NCI-H2029 treated with DMSO at 0.1 percent for 48 hours (cell line): ENCODE data around the gene POLD4.
"Not testable (repeated sequence)": the region's sequence is repeated elsewhere in the genome, so short reads cannot be mapped to it uniquely, and the experiment has no call there.

Experiments
- DNase-seq: peaks from one replicate; lab custom pipeline; 2025; lab: John Stamatoyannopoulos, UW

POLD4 gene

DNA sequence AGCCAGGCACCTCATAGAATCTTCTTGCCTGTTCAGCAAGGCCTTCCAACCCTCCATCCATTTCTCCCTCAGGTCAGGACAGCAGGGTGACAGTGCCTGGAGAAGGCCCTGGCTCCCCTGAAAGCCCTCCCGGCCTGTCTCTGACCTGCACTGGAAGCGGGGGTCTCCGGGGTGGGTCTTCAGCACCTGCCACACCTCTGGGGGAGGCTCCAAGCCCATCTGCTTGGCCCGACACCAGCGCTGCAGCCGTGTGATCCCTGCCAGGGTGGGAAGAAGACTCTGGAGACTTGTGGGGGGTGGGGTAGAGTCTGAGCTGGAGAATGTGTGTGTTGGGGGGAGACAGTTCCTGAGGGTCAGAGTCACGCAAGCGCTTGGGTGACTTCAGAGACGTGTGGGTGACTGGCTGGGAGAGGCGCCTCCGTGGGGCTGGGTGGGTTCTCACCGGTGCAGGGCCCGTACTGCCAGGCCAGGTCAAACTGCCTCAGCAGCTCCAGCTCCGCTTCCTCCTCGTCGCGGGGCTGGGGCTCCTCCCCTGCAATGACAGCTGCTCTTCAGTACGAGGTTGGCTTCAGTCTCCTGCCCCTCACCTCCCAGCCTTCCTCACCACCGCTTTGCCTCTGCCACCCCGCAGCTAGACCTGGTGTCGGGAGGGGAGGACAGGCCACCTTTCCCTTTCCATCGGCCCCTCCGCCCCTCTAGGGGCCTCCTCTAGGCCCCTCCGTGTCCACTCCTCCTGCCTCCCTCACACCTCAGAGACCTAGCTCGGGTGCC lies 615 bp downstream of the POLD4 start:
- DNase-seq: peak; percentile 65

- peak; percentile 65 for DNase-seq
Measured at GRCh38 chr11:67351275-67352005, 1.9 kb downstream of the POLD4 start.

GRCh38 chr11:67349928-67350465 lies 3.3 kb downstream of the POLD4 start:
- no peak for DNase-seq

GRCh38 chr11:67349457-67349856 lies 3.9 kb downstream of the POLD4 start:
- no peak for DNase-seq

GRCh38 chr11:67349036-67349435 lies 4.3 kb downstream of the POLD4 start:
- no peak for DNase-seq

GRCh38 chr11:67347964-67348749 lies 5.2 kb downstream of the POLD4 start:
- DNase-seq: no peak

DNA sequence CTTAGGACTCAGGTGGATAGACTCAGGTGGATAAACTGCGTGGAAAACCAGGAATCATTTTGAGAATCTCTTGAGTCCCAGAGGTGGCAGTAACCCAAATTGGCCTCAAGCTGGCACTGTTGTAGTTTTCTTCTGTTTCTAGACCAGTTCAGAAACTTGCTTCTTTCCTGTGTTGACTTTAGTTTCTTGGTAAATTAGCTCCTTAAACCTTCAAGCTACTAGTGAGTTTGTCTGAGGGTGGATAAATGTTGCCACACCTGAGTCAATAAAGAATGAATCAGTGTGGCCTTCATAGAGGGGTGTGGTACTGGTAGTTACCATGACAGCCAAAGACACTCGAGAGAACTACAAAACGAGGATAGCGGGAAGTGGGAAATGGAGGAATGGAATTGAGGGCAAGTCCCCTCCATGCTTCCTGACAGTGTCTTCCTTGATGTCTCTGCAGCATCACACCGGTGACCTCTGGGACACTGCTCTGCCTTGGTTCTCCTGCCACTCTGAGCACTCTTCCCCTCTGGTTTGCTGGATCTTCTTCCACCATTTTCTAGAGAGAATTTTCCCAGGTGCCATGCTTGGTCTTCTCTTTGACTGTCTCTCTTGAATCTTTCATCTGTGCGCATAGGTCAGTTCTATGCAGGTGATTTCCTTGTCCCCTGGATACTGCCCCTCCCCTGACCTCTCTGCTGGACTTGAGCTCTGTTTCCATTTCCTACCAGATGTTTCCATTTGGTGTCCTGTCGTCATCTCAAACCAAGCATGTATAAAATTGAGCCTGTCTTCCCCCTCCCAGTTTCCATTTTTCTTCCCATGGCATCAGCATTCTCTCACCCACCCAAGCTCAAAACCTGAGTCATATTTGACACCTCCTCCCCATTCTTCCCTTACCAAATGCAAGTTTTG lies 7.2 kb downstream of the POLD4 start:
- no peak for DNase-seq

DNA sequence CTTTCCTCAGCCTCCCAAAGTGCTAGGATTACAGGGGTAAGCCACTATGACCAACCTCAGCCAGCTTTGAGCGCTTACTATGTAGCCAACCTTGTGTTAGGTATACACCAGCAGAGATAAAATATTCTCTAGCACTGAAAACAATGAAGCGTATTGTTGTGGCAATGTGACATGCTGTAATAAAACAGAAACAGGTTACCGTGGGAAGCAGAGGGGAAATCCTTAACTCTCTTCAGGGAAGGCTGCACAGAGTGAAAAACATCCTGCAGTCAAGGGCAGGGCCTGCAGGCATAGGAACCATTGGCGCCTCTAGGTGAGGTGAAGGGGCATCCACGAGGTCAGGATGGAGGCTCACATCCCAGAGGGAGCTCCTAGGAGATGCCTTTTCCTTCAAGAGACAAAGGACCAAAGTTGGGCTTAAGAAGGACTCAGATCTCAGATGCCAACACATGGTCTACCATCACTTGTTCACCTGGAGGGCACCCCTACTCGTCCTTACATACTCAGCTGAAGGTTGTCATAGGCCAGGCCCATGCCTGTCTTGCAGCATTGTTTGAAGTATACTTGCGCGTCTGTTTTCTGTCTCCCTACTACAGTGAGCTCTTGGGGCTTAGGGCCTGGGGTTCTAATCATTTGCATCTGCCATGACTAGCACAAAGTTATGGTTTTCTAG lies 8.0 kb downstream of the POLD4 start:
- DNase-seq: no peak

DNA sequence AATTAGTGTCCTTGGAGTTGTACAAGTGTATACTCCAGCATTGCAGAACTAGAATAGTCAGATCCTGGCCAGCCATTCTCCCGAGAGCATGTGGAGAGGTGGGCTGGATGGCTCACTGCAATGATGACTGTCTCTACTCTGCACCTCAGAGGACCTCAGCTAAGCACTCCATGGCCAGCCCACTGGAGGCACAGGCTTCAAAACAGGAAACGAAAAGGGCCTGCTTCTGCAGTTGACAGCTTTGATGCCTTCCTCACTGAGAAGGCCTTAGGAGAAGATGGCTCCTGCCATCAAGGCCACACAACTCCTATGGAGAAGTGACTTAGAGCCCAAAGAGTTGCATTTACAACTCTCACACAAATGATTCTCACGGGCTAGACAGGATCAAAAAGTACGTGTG lies 9.1 kb downstream of the POLD4 start:
- no peak for DNase-seq

DNA sequence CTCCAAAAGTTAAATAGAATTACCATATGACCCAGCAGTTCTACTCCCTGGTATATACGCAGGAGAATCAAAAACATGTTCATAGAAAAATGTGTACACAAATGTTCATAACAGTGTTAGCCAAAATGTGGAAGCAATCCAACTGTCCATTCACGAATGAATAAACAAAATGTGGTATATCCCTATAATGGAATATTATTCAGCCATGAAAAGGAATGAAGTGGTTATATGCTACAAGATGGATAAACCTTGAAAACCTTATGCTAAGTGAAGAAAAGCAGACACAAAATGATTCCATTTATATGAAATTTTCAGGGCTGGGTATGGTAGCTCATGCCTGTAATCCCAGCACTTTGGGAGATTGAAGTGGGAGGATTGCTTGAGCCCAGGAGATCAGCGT lies 16.1 kb downstream of the POLD4 start:
- DNase-seq: no peak

GRCh38 chr11:67332081-67332691 lies 21.2 kb downstream of the POLD4 start:
- DNase-seq: no peak

- DNase-seq: no peak
Measured at GRCh38 chr11:67323526-67323925, 29.8 kb downstream of the POLD4 start.

GRCh38 chr11:67322049-67322448 lies 31.3 kb downstream of the POLD4 start:
- no peak for DNase-seq

GRCh38 chr11:67321313-67321871 lies 32.0 kb downstream of the POLD4 start:
- DNase-seq: no peak

GRCh38 chr11:67320691-67321090 lies 32.7 kb downstream of the POLD4 start:
- no peak for DNase-seq

DNA sequence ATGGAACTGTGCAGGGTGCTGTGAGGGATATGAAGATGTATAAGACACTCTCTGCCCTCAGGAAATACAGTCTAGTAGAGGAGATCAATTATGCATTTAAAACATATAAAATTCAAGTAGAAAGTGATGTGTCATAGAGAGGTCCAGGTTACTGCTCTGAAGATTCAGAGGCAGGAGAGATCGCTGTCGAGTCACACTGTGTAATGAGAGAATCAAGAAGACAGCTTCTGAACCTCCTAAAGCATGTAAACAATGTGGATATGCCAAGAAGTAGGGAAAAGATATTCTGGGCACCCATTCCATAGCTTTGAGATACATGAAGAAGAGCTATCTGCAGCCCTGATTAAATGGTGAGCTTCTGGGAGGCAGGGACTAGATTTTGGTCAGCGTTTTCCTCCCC lies 33.3 kb downstream of the POLD4 start:
- DNase-seq: no peak

- not testable (repeated sequence) for DNase-seq
Measured at GRCh38 chr11:67318876-67319275, 34.5 kb downstream of the POLD4 start.

DNA sequence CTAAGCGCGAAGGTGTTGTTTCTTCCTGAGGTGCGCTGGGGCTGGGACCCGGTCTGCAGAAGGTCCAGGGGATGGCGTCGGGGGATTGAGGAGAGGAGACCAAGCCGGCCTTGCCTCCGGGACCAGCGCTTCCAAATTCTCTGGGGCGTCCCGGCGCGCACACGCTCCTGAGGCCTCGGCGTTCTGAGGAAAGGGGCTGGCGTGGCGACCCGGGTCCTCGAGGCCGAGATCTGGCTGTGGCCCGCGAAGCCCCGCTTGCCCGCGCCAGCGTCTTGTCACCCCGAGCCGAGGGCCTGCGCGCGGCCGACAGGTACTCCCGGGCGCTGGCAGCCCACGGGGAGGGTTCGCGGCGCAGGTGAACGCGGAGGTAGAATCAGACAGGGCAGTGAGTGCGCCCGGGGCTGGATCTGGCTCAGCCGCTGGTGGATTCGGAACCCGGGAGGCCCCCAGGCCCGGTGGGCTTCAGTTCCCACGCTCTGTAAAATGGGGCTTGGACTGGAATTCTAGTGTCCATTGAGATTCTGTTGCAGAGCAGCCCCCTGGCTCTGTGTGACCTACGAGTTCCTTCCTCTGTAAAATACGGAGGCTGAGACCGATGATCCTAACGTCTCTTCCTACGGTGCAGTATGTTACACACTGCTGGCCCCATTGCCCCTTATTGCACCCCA lies 35.3 kb downstream of the POLD4 start:
- no peak for DNase-seq

DNA sequence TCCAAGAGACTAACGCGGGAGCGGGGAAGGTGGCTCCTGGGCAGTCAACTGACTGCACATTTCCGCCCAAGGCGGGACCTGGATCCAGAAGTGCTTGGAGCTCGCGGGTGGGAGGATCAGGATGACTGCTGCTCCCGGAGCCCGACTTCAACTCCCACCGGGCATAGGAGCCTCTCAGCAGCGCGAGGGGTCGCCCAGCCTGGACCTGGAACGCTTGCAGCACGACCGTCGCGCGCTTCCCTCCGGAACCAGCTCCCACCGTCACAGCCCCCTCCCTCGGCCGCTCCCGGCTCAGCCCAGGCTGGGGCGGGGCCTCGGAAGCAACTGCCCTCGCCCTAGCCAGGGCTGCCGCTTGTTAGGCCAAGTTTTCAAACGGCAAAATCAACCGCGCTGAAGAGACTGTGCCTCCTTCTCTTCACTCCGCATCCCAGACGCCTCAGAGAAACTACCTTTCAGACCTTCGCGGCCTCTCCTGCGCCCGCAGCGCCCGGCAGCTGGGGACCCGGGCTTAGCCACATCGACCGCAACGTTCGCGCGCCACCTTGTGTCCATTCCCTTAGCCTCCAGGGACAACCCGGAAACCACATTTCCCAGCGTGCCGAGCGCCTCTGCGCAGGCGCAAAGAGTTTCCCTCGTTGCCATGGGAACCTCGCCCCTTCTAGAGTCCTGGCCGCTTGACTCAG lies 36.0 kb downstream of the POLD4 start:
- peak; percentile 91 for DNase-seq
